WTC11 (cell line): Measurements from ENCODE around the gene DNAJC6. TPM values are rescaled to one million over a fixed set of nuclear protein-coding genes. Genes with fewer than 3 reads are reported as not detected.

Source experiments
- ATAC-seq: fragments of 200-7000 bp; cut with Tn5 transposase; 2 replicates; pipeline ENCODE4 v1.10.0; 2021; ENCODE audit warnings: mild to moderate bottlenecking, moderate library complexity
- CTCF ChIA-PET: fragments of 300-600 bp; sonication (Branson Sonifier 250); formaldehyde crosslinking; loops from one replicate; lab custom pipeline; 2021; ENCODE audit warnings: antibody characterized with exemption; lab: Charles Lee
- POLR2A ChIA-PET: fragments of 350-600 bp; sonication (Branson Sonifier 250); formaldehyde crosslinking; loops from one replicate; lab custom pipeline; 2021; ENCODE audit warnings: antibody characterized with exemption; lab: Charles Lee
- DNase-seq: peaks from one replicate; pipeline ENCODE4 v3.0.0; 2021; ENCODE audit warnings: low spot score
- H3K27ac Mint-ChIP-seq: 2 replicates; pipeline ENCODE4 v1.8.0; 2021; ENCODE audit warnings: mixed read lengths
- H3K27me3 Mint-ChIP-seq: 2 replicates; pipeline ENCODE4 v1.8.0; 2021; ENCODE audit warnings: low read depth, mild to moderate bottlenecking, moderate library complexity, mixed read lengths
- H3K36me3 Mint-ChIP-seq: 2 replicates; pipeline ENCODE4 v1.8.0; 2021; ENCODE audit warnings: mixed read lengths
- H3K4me1 Mint-ChIP-seq: 2 replicates; pipeline ENCODE4 v1.8.0; 2022; ENCODE audit warnings: mixed read lengths
- H3K4me3 Mint-ChIP-seq: 2 replicates; pipeline ENCODE4 v1.8.0; 2021; ENCODE audit warnings: mild to moderate bottlenecking, moderate library complexity, mixed read lengths
- H3K9me3 Mint-ChIP-seq: 2 replicates; pipeline ENCODE4 v1.8.0; 2021; ENCODE audit warnings: mixed read lengths
- AFF4 ChIP-seq: sonication (generic); formaldehyde crosslinking; IDR thresholded peaks from 2 replicates; pipeline ENCODE4 v1.8.1; 2023; ENCODE audit warnings: mild to moderate bottlenecking, missing genetic modification reagents, borderline replicate concordance
- AR ChIP-seq: fragments of 250-450 bp; sonication (Bioruptor Pico); IDR thresholded peaks from 2 replicates; pipeline ENCODE4 v1.9.0; 2021; ENCODE audit warnings: mild to moderate bottlenecking
- ELF4 ChIP-seq: sonication (generic); formaldehyde crosslinking; IDR thresholded peaks from 2 replicates; pipeline ENCODE4 v1.8.1; 2022; ENCODE audit warnings: low read depth, mild to moderate bottlenecking, moderate library complexity, missing genetic modification reagents
- ESRRA ChIP-seq: sonication (generic); formaldehyde crosslinking; IDR thresholded peaks from 2 replicates; pipeline ENCODE4 v1.8.1; 2022; ENCODE audit warnings: mild to moderate bottlenecking, missing genetic modification reagents, borderline replicate concordance
- GABPB1 ChIP-seq: sonication (generic); formaldehyde crosslinking; IDR thresholded peaks from 2 replicates; pipeline ENCODE4 v1.8.1; 2023; ENCODE audit warnings: mild to moderate bottlenecking, missing genetic modification reagents
- HMGXB4 ChIP-seq: sonication (generic); formaldehyde crosslinking; IDR thresholded peaks from 2 replicates; pipeline ENCODE4 v1.8.1; 2023; ENCODE audit warnings: mild to moderate bottlenecking, moderate library complexity, missing genetic modification reagents
- MAX ChIP-seq: sonication (generic); formaldehyde crosslinking; IDR thresholded peaks from 2 replicates; pipeline ENCODE4 v1.8.0; 2022; ENCODE audit warnings: mild to moderate bottlenecking, missing genetic modification reagents
- MYBL2 ChIP-seq: sonication (generic); formaldehyde crosslinking; IDR thresholded peaks from 2 replicates; pipeline ENCODE4 v1.8.1; 2023; ENCODE audit warnings: mild to moderate bottlenecking, moderate library complexity, missing genetic modification reagents
- NR1H2 ChIP-seq: sonication (generic); formaldehyde crosslinking; IDR thresholded peaks from 2 replicates; pipeline ENCODE4 v1.9.0; 2021; ENCODE audit warnings: mild to moderate bottlenecking, moderate library complexity, missing genetic modification reagents
- PREB ChIP-seq: sonication (generic); formaldehyde crosslinking; IDR thresholded peaks from 2 replicates; pipeline ENCODE4 v1.8.1; 2022; ENCODE audit warnings: mild to moderate bottlenecking, missing genetic modification reagents, moderate library complexity, borderline replicate concordance
- RELA ChIP-seq: sonication (generic); formaldehyde crosslinking; IDR thresholded peaks from 2 replicates; pipeline ENCODE4 v1.8.1; 2022; ENCODE audit warnings: missing genetic modification reagents, mild to moderate bottlenecking, borderline replicate concordance
- SMAD4 ChIP-seq: sonication (generic); formaldehyde crosslinking; IDR thresholded peaks from 2 replicates; pipeline ENCODE4 v1.8.0; 2022; ENCODE audit warnings: mild to moderate bottlenecking, missing genetic modification reagents
- ZNF219 ChIP-seq: sonication (generic); formaldehyde crosslinking; IDR thresholded peaks from 2 replicates; pipeline ENCODE4 v1.8.0; 2023; ENCODE audit warnings: missing genetic modification reagents, mild to moderate bottlenecking, borderline replicate concordance
- ZNF263 ChIP-seq: sonication (generic); formaldehyde crosslinking; IDR thresholded peaks from 2 replicates; pipeline ENCODE4 v1.8.1; 2022; ENCODE audit warnings: low read depth, mild to moderate bottlenecking, moderate library complexity, missing genetic modification reagents
- ZNF416 ChIP-seq: fragments of 250-450 bp; sonication (Bioruptor Pico); IDR thresholded peaks from 2 replicates; pipeline ENCODE4 v1.9.0; 2021; ENCODE audit warnings: mild to moderate bottlenecking, inconsistent platforms
- ZNF532 ChIP-seq: fragments of 250-450 bp; sonication (Bioruptor Pico); IDR thresholded peaks from 2 replicates; pipeline ENCODE4 v1.9.0; 2021; ENCODE audit warnings: mild to moderate bottlenecking, borderline replicate concordance
- total RNA-seq: library from RNA; stranded (reverse); gene quantifications from 3 replicates; pipeline ENCODE4 v1.2.3, GENCODE V29; 2021
- TF ChIP-seq, protein P1 (sequence below): fragments of 250-450 bp; sonication (Bioruptor Pico); IDR thresholded peaks from 2 replicates; pipeline ENCODE4 v2.1.2; 2022; ENCODE audit warnings: mild to moderate bottlenecking, moderate library complexity

The DNAJC6 gene
- total RNA-seq, 1 experiment from 2014 or later = 9.1 TPM

DNA sequence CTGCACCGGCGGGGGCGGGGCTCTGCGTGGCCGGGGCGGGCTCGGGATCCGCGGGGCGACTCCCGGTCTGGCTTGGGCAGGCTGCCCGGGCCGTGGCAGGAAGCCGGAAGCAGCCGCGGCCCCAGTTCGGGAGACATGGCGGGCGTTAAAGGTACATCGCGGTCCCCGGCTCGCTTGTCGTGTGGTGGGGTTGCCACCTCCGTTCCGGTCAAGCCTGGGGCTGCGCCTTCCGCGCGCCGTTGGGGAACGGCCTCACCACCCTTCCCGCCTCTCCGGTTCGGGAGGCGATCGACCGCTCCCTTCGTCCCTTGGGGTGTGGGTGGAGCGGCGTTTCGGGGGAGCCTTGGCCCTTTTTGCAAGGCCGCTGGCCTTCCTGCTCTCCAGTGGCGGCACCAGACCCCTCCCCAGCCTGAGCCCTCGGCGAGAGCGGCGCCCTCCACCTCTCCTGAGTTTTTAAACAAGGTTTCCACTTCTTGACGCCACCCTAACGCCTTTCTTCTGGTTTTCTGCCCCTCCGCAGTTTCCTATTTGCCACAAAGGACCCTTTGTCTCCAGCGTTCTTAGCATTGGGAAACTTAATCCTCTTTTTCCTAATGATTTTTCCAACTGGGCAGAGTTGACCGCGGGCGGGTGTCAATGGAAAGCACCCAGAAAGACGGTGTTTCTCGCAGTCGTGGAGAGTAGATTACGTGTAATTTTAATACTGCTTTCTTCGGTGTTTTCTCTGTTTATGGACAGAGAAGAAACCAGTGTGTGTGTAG is 111.4 kb downstream of the DNAJC6 start, which contains the start of the genes LEPR and LEPROT (continued):
- no peak for TF ChIP-seq AFF4
- TF ChIP-seq RELA (CRISPR knock-in tag) = 0 out of 2 replicates have a peak, but pooled peaks have one; percentile 61
- TF ChIP-seq AR (CRISPR knock-in tag) = no peak
- no peak for TF ChIP-seq ZNF263 (CRISPR knock-in tag)
- TF ChIP-seq HMGXB4 = peak; percentile 64; the same call in 1 of the 2 replicates
- TF ChIP-seq SMAD4 = no peak
- no peak for TF ChIP-seq ESRRA (CRISPR knock-in tag)
- no peak for TF ChIP-seq ZNF416 (CRISPR knock-in tag)
- peak; percentile 71 for TF ChIP-seq MAX
- 0 out of 2 replicates have a peak, but pooled peaks have one; percentile 42 for TF ChIP-seq GABPB1 (CRISPR knock-in tag)
- TF ChIP-seq ELF4 (CRISPR knock-in tag) = no peak
- TF ChIP-seq MYBL2 (CRISPR knock-in tag) = peak; percentile 60; the same call in 1 of the 2 replicates
- TF ChIP-seq, all 79 proteins: peak for 14

DNA sequence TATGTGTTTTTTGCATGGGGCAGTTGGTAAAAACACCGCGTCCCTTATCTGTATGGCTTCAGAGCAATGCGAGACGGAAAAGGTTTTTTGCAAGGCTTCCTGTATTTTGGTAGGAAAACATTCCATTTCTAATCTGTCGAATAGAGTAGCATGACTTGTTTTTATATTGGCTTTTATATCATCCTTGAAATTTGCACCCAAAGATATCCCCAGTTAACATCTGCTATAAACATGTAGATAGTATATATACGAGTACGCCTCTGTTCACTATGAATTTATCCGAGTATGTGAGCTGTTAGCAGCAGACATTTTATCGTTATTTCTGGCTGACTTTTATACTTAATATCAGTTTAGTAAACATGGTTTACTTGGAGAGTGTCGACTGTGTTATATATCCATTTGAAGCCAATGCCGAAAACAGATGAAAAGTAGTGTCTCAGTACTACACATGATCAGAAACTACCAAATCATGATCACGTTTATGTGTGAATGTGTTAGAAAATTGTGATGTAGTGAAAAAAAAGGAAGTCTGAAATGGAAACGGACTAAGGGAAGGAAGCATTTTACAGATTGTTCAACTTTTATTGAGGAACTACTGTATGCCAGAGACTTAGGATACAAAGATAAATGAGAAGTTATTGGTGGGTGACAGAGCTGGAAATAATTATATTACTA is 112.1 kb downstream of the DNAJC6 start:
- ATAC-seq (no peak), DNase-seq (no peak)
- H3K9me3 Mint-ChIP-seq = peaks cover 7% of the 10 kb centered on the region
- no peaks in the 10 kb centered on the region for H3K27me3 Mint-ChIP-seq
- peaks cover 49% of the 10 kb centered on the region for H3K4me1 Mint-ChIP-seq
- CTCF ChIA-PET = interaction anchor here (0.9 to 1.0 kb wide), 2 partner anchors 38 to 186 kb away, joined by 4 read pairs; no protein-coding TSS in a partner anchor
- no peak overlapping the region for H3K4me3 Mint-ChIP-seq
- no peak overlapping the region for H3K27ac Mint-ChIP-seq
- POLR2A ChIA-PET = interaction anchor here (0.6 kb wide), 1 partner anchor 336 kb away, joined by 4 read pairs; no protein-coding TSS in a partner anchor
- H3K36me3 Mint-ChIP-seq = peaks cover 13% of the 10 kb centered on the region
- TF ChIP-seq PREB = no peak
- no peak for TF ChIP-seq NR1H2
- no peak for TF ChIP-seq ZNF219
- no peak for TF ChIP-seq ZNF532 (CRISPR knock-in tag)
- TF ChIP-seq, protein P1, sequence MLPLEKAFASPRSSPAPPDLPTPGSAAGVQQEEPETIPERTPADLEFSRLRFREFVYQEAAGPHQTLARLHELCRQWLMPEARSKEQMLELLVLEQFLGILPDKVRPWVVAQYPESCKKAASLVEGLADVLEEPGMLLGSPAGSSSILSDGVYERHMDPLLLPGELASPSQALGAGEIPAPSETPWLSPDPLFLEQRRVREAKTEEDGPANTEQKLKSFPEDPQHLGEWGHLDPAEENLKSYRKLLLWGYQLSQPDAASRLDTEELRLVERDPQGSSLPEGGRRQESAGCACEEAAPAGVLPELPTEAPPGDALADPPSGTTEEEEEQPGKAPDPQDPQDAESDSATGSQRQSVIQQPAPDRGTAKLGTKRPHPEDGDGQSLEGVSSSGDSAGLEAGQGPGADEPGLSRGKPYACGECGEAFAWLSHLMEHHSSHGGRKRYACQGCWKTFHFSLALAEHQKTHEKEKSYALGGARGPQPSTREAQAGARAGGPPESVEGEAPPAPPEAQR (CRISPR knock-in tag) = no peak
